BJ (cell line): ENCODE data around the gene SPIB. TPM values are rescaled to one million over a fixed set of nuclear protein-coding genes. Genes with fewer than 3 reads are reported as not detected.

Experiments
- CTCF ChIA-PET: fragments of 350-600 bp; formaldehyde crosslinking; extraction: SDS; loops from one replicate; lab custom pipeline; 2021; ENCODE audit warnings: antibody characterized with exemption, inconsistent platforms; lab: Yijun Ruan, JAX
- POLR2A ChIA-PET: fragments of 300-600 bp; sonication (Branson Sonifier 250); formaldehyde crosslinking; extraction: SDS; loops from one replicate; lab custom pipeline; 2021; ENCODE audit warnings: antibody characterized with exemption; lab: Charles Lee
- DNase-seq: peaks from one replicate; pipeline ENCODE4 v3.0.0-alpha.2; 2011; ENCODE audit warnings: low read depth
- H3K27me3 ChIP-seq: 2 replicates; pipeline ENCODE4 v1.6.0; 2011; ENCODE audit warnings: low read length; ENCODE audit not compliant: control insufficient read depth, insufficient read depth
- H3K36me3 ChIP-seq: 2 replicates; pipeline ENCODE4 v1.5.1; 2011; ENCODE audit warnings: low read length; ENCODE audit not compliant: control insufficient read depth, insufficient read depth
- H3K4me3 ChIP-seq: 2 replicates; pipeline ENCODE4 v1.5.1; 2011; ENCODE audit warnings: low read depth, mild to moderate bottlenecking, control low read depth, low read length
- CTCF ChIP-seq: IDR thresholded peaks from 2 replicates; pipeline ENCODE4 v1.5.1; 2011; ENCODE audit warnings: low read depth, mild to moderate bottlenecking, control low read depth, inconsistent platforms, low read length, moderate library complexity; ENCODE audit not compliant: insufficient read depth
- polyA plus RNA-seq: library from polyadenylated mRNA; depleted of rRNA; stranded (reverse); fragments of >200 nt; gene quantifications from 2 replicates; pipeline ENCODE4 v1.2.3, GENCODE V29; 2011

Gene SPIB
- polyA plus RNA-seq, 1 experiment: not detected

- no peak for TF ChIP-seq CTCF
- no peak overlapping the region for H3K4me3 ChIP-seq
- peaks cover 1% of the 10 kb centered on the region; the same call in 1 of the 2 replicates for H3K36me3 ChIP-seq
- ChIA-PET POLR2A (no interaction called here), CTCF (no interaction called here)
- DNase-seq: no peak
- H3K27me3 ChIP-seq: no peaks in the 10 kb centered on the region
Measured at GRCh38 chr19:50402544-50403301, 16.0 kb upstream of the SPIB start.

GRCh38 chr19:50406156-50406820, 12.4 kb upstream of the SPIB start:
- Histone ChIP-seq H3K36me3 (peaks cover 3% of the 10 kb centered on the region; the same call in 1 of the 2 replicates), H3K4me3 (no peak overlapping the region), H3K27me3 (no peaks in the 10 kb centered on the region)
- POLR2A ChIA-PET: no interaction called here
- TF ChIP-seq CTCF: no peak
- CTCF ChIA-PET: no interaction called here
- no peak for DNase-seq

GRCh38 chr19:50406829-50407228, 11.9 kb upstream of the SPIB start:
- ChIA-PET POLR2A (no interaction called here), CTCF (no interaction called here)
- Histone ChIP-seq H3K4me3 (no peak overlapping the region), H3K27me3 (no peaks in the 10 kb centered on the region), H3K36me3 (peaks cover 3% of the 10 kb centered on the region; the same call in 1 of the 2 replicates)
- no peak for DNase-seq
- no peak for TF ChIP-seq CTCF

GRCh38 chr19:50409347-50409746, 9.4 kb upstream of the SPIB start:
- DNase-seq: no peak
- CTCF ChIA-PET: interaction anchor here (1.7 to 2.0 kb wide), 2 partner anchors 12 to 41 kb away, joined by 3 to 5 read pairs; no protein-coding TSS in a partner anchor
- H3K4me3 ChIP-seq: no peak overlapping the region
- peaks cover 4% of the 10 kb centered on the region for H3K36me3 ChIP-seq
- POLR2A ChIA-PET: no interaction called here
- TF ChIP-seq CTCF: no peak
- H3K27me3 ChIP-seq: no peaks in the 10 kb centered on the region

- TF ChIP-seq CTCF: no peak
- POLR2A ChIA-PET: interaction anchor here (0.5 kb wide), 1 partner anchor 78 kb away, joined by 5 read pairs; no protein-coding TSS in a partner anchor
- Histone ChIP-seq H3K36me3 (peaks cover 4% of the 10 kb centered on the region), H3K4me3 (no peak overlapping the region), H3K27me3 (no peaks in the 10 kb centered on the region)
- no peak for DNase-seq
- CTCF ChIA-PET: interaction anchor here (0.7 to 2.0 kb wide), 3 partner anchors 9 to 42 kb away, joined by 3 to 5 read pairs (median 3); partner anchors contain the start of gene SPIB
Measured at GRCh38 chr19:50410109-50410508, 8.6 kb upstream of the SPIB start.
